Hindlimb muscle (tissue), 1 donor: ENCODE results near the gene LHFPL6. TPM values are rescaled to one million over a fixed set of nuclear protein-coding genes. Genes with fewer than 3 reads are reported as not detected.

ENCODE experiments used
- DNase-seq: peaks from one replicate; pipeline ENCODE4 v3.0.0-alpha.2; 2013
- polyA plus RNA-seq: library from polyadenylated mRNA; unstranded; fragments of 120-200 nt; gene quantifications from one replicate; pipeline ENCODE4 v1.2.1, GENCODE V29; 2013; ENCODE audit not compliant: insufficient read length

LHFPL6 gene
- polyA plus RNA-seq, 1 donor, result 71.0 TPM

- no peak for DNase-seq
Measured at GRCh38 chr13:39379667-39380655, 223.0 kb downstream of the LHFPL6 start.

DNA sequence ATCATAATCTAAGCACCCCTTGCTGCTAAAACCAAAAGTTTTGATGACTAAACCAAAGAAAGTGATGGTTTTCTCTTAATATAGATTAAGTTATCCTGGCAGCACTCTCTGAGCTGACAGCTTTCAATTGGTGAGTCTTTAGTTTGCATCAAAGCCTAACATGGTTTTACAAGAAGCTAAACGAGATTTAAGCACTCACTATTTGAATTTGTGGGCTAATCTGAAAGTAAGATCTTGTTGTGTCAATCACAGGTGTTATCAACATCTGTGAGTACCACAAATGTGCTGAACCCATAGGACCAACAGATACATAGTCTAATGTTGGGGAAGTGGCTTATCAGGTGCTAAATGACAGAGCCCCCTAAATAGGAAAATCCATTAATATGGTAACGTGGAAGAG is 223.9 kb downstream of the LHFPL6 start:
- DNase-seq, result no peak

- DNase-seq, result no peak
Measured at GRCh38 chr13:39378306-39378705, 224.7 kb downstream of the LHFPL6 start.

GRCh38 chr13:39377699-39378098 is 225.3 kb downstream of the LHFPL6 start:
- no peak for DNase-seq

- DNase-seq, result no peak
Measured at GRCh38 chr13:39376076-39376475, 226.9 kb downstream of the LHFPL6 start.

DNA sequence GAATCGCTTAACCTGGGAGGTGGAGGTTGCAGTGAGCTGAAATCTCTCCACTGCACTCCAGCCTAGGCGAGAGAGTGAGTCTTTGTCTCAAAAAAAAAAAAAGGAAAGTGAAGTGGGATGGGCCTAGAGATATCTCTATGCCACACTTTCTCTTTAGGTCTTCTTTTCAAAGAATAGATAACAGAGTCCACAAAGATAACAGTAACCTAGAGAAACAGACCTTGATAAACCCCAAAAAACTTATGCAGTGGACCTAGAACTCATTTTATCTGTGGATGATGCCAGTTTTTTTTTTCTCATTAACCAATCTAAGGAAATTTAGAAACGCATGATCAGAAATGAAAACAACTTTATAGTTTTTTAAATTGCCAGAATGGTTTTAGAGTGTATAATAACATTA is 227.4 kb downstream of the LHFPL6 start:
- DNase-seq, result no peak

GRCh38 chr13:39374741-39375189 is 228.2 kb downstream of the LHFPL6 start:
- no peak for DNase-seq

DNA sequence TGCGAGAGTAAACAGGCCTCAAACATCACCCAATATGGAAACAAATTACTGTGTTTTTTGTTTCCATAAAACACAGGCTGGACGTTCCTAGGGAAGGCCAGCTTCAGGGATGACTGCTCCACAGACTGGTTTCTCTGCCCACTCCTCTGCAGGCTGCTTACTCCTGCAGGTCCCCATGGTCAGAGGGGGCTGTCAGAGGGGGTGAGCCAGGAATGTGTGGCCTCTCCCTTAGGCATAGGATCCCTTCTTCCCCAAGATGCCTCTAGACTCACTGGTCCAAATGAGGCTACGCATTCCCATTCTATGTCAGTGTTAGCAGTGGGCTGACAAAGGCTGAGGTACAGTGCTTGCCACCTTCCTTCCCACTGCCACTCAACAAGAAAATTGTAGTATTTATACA is 229.8 kb downstream of the LHFPL6 start:
- no peak for DNase-seq

DNA sequence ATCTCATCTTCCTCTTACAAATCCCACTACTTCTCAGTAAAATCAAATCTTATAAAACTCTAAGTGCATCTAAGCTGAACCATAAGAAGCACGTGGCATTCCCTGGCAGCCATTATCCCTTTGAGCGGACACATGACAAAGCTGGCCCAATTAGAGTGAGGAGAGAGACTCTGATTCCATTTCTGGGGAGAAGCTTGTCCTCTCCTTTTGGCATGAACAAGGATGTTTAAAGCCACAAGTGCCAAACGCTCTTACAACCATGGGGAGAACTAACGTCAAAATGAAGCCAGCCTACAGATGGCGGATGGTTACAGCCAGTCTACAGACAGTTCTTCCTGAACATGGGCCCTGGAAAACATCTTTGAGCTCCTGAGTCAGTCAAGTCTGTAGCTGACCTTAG is 231.3 kb downstream of the LHFPL6 start:
- no peak for DNase-seq

- DNase-seq, result no peak
Measured at GRCh38 chr13:39370554-39370953, 232.4 kb downstream of the LHFPL6 start.

DNA sequence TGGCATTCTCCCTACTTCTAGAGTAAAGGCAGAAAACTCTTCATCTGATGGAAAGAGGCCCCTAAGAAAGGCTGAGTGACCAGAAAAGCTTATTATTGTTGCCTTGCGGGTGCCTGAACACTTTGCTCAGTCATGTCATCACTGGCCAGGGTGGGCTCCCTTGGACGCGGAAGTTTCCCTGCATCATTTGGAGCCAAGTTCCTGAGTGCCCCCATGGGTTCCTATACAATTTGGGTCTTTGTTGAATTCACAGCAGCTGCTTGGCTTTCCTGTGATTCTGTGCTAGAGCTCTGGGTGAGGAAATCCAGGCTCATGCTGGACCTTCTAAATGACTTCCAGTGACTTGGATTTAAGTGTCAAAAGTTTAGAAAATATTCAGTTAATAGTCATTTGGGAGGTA is 232.9 kb downstream of the LHFPL6 start:
- no peak for DNase-seq

DNA sequence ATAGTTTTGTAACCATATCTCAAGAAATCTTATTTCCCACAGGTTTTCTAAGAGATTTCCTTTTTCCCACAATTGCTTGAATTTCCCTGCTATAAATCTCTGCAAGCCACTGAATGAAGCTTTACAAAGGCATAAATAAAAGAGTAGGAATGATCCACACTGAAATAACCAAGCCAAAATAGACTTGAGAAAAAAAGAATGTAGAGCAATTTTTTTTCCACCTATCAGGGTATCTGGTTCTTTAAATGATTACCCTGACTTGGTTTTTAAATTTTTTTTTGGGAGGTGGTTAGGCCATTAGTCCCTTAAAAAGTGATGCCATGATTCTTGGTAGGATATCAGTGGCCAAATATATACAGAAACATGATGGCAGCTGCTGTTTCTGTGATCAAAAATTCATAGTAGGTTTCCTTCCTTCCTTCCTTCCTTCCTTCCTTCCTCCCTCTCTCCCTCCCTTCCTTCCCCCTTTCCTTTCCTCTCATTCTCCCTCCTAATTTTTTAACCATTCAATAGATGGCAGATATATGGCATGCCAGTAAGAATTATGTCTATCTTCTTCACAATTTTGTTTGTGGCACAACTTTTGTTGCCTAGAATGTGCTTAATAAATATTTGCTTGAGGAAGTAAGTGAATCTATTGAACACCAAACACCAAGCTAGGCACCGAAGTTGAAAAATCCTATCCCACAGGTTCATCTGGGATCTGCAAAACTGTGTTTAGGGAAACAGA is 233.7 kb downstream of the LHFPL6 start:
- DNase-seq, result no peak

DNA sequence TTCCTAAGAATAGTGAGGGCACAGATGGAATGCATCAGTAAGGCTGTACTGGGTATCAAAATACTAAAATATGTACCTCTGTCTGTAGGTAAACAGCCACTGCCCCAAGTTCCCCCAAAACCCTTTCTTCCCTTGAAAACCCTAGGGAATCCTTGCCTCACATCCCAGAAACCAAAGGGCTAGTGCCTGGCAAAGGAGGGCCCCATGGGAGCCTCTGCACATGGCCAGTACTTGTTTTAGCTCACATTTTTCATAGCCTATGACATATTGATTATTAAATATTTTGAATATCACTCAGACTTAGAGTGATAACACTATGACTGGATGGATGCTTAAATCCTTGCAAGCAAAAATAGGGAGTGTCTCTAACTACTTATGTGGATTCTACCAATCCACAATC is 237.1 kb downstream of the LHFPL6 start:
- no peak for DNase-seq

DNA sequence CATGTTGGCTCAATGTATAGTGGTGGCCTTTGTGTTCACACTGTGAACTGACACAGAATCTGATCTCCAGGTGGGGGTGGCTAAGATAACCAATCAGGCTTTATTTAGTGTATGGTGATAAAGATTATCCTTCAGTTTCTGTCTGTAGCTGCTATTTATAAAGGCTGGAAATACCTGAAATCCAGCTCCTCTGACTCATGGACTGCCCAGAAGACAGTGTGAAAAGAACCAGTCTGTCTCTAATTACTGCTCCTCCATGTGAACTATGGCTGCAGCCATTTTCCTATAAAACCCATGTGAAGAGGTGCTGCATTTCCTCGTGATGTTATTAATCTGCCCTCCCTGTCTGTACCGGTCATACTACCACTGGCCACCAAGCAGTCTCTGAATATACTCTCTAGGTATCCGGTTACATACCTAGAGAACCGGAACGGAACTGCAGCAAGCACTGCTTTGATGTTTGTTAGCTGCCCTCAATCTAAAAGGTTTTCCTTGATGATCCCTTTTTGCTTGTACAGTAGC is 238.0 kb downstream of the LHFPL6 start:
- DNase-seq, result no peak

- no peak for DNase-seq
Measured at GRCh38 chr13:39363382-39363772, 239.6 kb downstream of the LHFPL6 start.

DNA sequence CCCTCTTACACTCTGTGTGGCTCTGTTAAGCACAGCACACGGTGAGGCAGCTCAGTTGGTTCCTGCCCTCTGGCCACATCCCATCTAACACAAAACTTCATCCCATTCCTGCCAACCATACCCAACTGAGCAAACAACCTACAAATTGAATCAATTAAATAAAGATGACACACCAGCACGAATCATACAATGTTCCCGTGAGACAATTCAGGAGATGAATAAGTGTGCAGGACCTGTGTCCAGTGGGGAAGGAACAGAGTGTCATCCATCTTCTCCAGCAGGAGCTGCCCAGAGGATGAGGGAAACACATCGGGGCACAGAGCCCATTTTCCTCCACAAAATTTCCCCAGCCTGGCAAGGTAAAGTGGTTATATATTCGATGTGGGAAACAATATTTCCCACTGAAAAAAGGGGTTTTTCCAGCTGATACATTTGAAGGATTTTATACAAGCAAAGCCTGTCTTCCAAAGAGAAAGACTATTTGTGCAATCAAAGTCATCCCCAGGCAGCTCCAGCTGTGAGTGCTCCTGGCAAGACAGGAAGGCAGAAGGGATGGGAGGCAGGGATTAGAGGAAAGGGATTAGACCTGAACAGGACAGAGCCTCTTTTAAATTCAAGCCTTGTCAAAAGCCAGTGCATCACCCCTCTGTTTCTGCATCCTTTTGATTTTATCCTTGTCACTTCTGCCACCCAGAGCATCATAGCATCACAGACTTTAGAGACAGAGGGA is 240.2 kb downstream of the LHFPL6 start:
- no peak for DNase-seq

GRCh38 chr13:39353988-39354387 is 249.0 kb downstream of the LHFPL6 start:
- DNase-seq, result no peak

- DNase-seq, result no peak
Measured at GRCh38 chr13:39350461-39350881, 252.5 kb downstream of the LHFPL6 start.

DNA sequence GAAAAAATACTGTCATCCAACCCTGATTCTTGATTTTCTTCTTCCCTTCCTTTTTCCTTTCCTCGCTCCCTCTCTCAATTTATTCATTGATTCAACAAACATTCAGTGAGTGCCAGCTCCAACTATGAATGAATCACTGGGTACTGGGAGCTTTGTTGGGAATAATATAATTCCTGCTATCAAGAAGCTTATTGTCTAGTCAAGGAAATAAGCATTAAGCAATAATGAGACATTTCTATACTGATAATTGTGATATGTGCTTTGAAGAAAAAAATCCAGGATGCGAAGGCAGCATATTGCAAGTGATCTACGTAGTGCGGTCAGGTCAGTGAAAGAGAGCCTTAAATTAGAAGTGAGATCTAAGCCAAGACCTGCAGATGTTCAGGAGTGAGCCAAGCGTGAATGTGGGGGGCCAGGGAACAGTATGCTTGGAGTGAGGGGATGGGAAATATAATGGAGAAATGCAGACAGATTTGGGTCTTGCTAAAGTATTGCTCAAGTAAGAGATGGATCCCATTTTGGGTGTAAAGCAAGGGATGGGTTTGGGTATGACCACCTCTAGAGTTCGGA is 253.5 kb downstream of the LHFPL6 start:
- no peak for DNase-seq

GRCh38 chr13:39347926-39348901 is 254.8 kb downstream of the LHFPL6 start:
- no peak for DNase-seq

DNA sequence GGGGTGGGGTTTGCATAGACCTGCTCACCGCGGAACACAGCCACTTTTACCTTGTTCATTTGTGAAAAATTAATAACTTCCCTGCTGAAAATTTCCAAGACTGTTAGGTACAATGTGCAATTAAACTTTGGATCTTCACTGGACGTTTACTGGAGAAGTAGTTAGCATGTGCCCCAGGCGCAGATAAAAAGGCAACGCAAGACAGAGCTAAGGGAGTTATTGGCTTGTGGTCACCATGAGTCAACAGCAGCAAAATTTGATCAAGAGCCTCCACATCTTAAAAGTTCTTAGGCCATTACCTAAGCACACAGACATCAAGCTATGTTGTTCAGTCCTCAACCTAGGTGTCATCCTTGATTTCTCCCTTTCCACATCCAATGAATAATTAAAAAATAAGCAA is 257.0 kb downstream of the LHFPL6 start:
- DNase-seq, result no peak
